HCT116 (cell line): ENCODE measurements around the gene ZNHIT2. TPM values are rescaled to one million over a fixed set of nuclear protein-coding genes. Genes with fewer than 3 reads are reported as not detected.

Experiments used
- ATAC-seq: fragments of 200-7000 bp; cut with Tn5 transposase; 2 replicates; pipeline ENCODE4 v1.9.1; 2020; ENCODE audit warnings: mild to moderate bottlenecking, moderate library complexity
- BruUV-seq: library from RNA; stranded (reverse); fragments of 400-500 nt; replicated peaks from 2 replicates; lab custom pipeline; 2021; lab: Mats Ljungman, UMichigan
- CTCF ChIA-PET: fragments of 300-600 bp; sonication (Branson Sonifier 250); formaldehyde crosslinking; loops from one replicate; lab custom pipeline; 2021; ENCODE audit warnings: antibody characterized with exemption; lab: Charles Lee
- POLR2A ChIA-PET: fragments of 300-600, 350-600 bp; sonication (Branson Sonifier 250); formaldehyde crosslinking; loops from one replicate; lab custom pipeline; 2021; ENCODE audit warnings: antibody characterized with exemption; lab: Charles Lee
- RAD21 ChIA-PET, 2 experiments: fragments of 300-600 bp; sonication (Branson Sonifier 250); formaldehyde crosslinking; loops; one replicate each; lab custom pipeline; 2023; ENCODE audit warnings: low total read pairs in 2 of 2; ENCODE audit not compliant: uncharacterized antibody in 2 of 2, unreplicated experiment in 2 of 2, low non-redundant PET in 1 of 2; lab: Charles Lee
- DNase-seq: peaks from one replicate; pipeline ENCODE4 v3.0.0-alpha.2; 2010; ENCODE audit warnings: low read depth, low spot score
- H2AFZ ChIP-seq: fragments of 200-600 bp; shearing (Covaris generic), sonication (generic); 2 replicates; pipeline ENCODE4 v1.6.1; 2017; ENCODE audit warnings: low read depth, mixed run types, mixed read lengths, antibody characterized with exemption, low read length; ENCODE audit not compliant: poor library complexity, severe bottlenecking
- H3K27ac ChIP-seq: 2 replicates; pipeline ENCODE4 v1.5.1; 2012; ENCODE audit warnings: low read depth, low read length
- H3K27me3 ChIP-seq: fragments of 200-600 bp; sonication (generic); 2 replicates; pipeline ENCODE4 v1.6.1; 2016; ENCODE audit warnings: mixed run types, low read length, mixed read lengths; ENCODE audit not compliant: insufficient read depth
- H3K36me3 ChIP-seq, 2 experiments: fragments of 200-500 bp in 1 of 2; fragments of 200-600 bp in 1 of 2; sonication (Bioruptor generic) in 1 of 2; sonication (generic) in 1 of 2; 2 replicates each; pipeline versions ENCODE4 v1.5.1 to v1.6.1; 2014 to 2016; ENCODE audit warnings: low read length in 2 of 2, inconsistent platforms in 1 of 2, mixed read lengths in 1 of 2, mixed run types in 1 of 2; ENCODE audit not compliant: insufficient read depth in 2 of 2, control insufficient read depth in 1 of 2
- H3K4me1 ChIP-seq, 2 experiments: fragments of 200-600 bp in 1 of 2; sonication (generic) in 1 of 2; 2 replicates each; pipeline versions ENCODE4 v1.5.1 to v1.6.1; 2012 to 2017; ENCODE audit warnings: low read length in 2 of 2, inconsistent platforms in 1 of 2, mild to moderate bottlenecking in 1 of 2, mixed read lengths in 1 of 2, mixed run types in 1 of 2, moderate library complexity in 1 of 2; ENCODE audit not compliant: insufficient read depth in 2 of 2, control insufficient read depth in 1 of 2
- H3K4me2 ChIP-seq: fragments of 200-600 bp; sonication (generic); 2 replicates; pipeline ENCODE4 v1.6.1; 2017; ENCODE audit warnings: mixed run types, low read length, mixed read lengths
- H3K4me3 ChIP-seq, 2 experiments: fragments of 200-600 bp in 1 of 2; sonication (generic) in 1 of 2; replicated peaks in 1 of 2; 2 replicates each; pipeline ENCODE4 v1.5.1; 2011 to 2016; ENCODE audit warnings: low read length in 2 of 2, control low read depth in 1 of 2, low read depth in 1 of 2, mild to moderate bottlenecking in 1 of 2, mixed read lengths in 1 of 2, mixed run types in 1 of 2
- H3K79me2 ChIP-seq: fragments of 200-600 bp; sonication (generic); 2 replicates; pipeline ENCODE4 v1.6.1; 2017; ENCODE audit warnings: mild to moderate bottlenecking, mixed run types, low read length, moderate library complexity, mixed read lengths; ENCODE audit not compliant: insufficient read depth
- H3K9ac ChIP-seq: fragments of 200-600 bp; sonication (generic); 2 replicates; pipeline ENCODE4 v1.6.1; 2016; ENCODE audit warnings: low read length, mixed read lengths
- H3K9me2 ChIP-seq: fragments of 200-600 bp; sonication (generic), shearing (Covaris generic); 2 replicates; pipeline ENCODE4 v1.6.1; 2017; ENCODE audit warnings: mixed run types, mild to moderate bottlenecking, moderate library complexity; ENCODE audit not compliant: insufficient read depth
- H3K9me3 ChIP-seq, 2 experiments: fragments of 200-500 bp in 1 of 2; fragments of 200-600 bp in 1 of 2; sonication (Bioruptor generic) in 1 of 2; sonication (generic) in 1 of 2; 2 replicates each; pipeline ENCODE4 v1.6.1; 2014 to 2017; ENCODE audit warnings: low read length in 2 of 2, mixed read lengths in 2 of 2, inconsistent platforms in 1 of 2, low read depth in 1 of 2, mild to moderate bottlenecking in 1 of 2, mixed run types in 1 of 2, moderate library complexity in 1 of 2; ENCODE audit not compliant: control insufficient read depth in 1 of 2, insufficient read depth in 1 of 2
- H4K20me1 ChIP-seq: fragments of 200-600 bp; sonication (generic), shearing (Covaris generic); 2 replicates; pipeline ENCODE4 v1.6.1; 2017; ENCODE audit warnings: mixed run types, mild to moderate bottlenecking, moderate library complexity; ENCODE audit not compliant: insufficient read depth
- CBX3 ChIP-seq: IDR thresholded peaks from 2 replicates; pipeline ENCODE4 v1.6.1; 2012; ENCODE audit warnings: low read depth
- CEBPB ChIP-seq: IDR thresholded peaks from 2 replicates; pipeline ENCODE4 v1.6.1; 2012; ENCODE audit warnings: low read depth
- EGR1 ChIP-seq: IDR thresholded peaks from 2 replicates; pipeline ENCODE4 v1.6.1; 2012; ENCODE audit warnings: low read depth
- ELF1 ChIP-seq: IDR thresholded peaks from 2 replicates; pipeline ENCODE4 v1.6.1; 2012; ENCODE audit warnings: low read depth, borderline replicate concordance
- EZH2 ChIP-seq: fragments of 200-600 bp; sonication (generic); IDR thresholded peaks from 2 replicates; pipeline ENCODE4 v1.6.1; 2017; ENCODE audit warnings: antibody characterized with exemption, mixed run types
- EZH2phosphoT487 ChIP-seq: fragments of 200-600 bp; IDR thresholded peaks from 2 replicates; pipeline ENCODE4 v1.6.1; 2018; ENCODE audit warnings: antibody characterized with exemption, borderline replicate concordance
- FOSL1 ChIP-seq: IDR thresholded peaks from 2 replicates; pipeline ENCODE4 v1.6.1; 2012; ENCODE audit warnings: low read depth
- JUND ChIP-seq: IDR thresholded peaks from 2 replicates; pipeline ENCODE4 v1.6.1; 2012
- POLR2A ChIP-seq: IDR thresholded peaks from 2 replicates; pipeline ENCODE4 v1.7.0; 2011; ENCODE audit warnings: borderline replicate concordance; ENCODE audit not compliant: insufficient read depth, insufficient read length; ENCODE audit errors: extremely low read depth
- POLR2AphosphoS5 ChIP-seq: IDR thresholded peaks from 2 replicates; pipeline ENCODE4 v1.6.1; 2011; ENCODE audit warnings: mild to moderate bottlenecking, low read depth, low read length, moderate library complexity
- RAD21 ChIP-seq: IDR thresholded peaks from 2 replicates; pipeline ENCODE4 v1.6.1; 2012; ENCODE audit warnings: low read depth, mild to moderate bottlenecking
- SIN3A ChIP-seq: IDR thresholded peaks from 2 replicates; pipeline ENCODE4 v1.6.1; 2012; ENCODE audit warnings: low read depth
- SP1 ChIP-seq: IDR thresholded peaks from 2 replicates; pipeline ENCODE4 v1.6.1; 2012; ENCODE audit warnings: low read depth
- SRF ChIP-seq: IDR thresholded peaks from 2 replicates; pipeline ENCODE4 v1.6.1; 2012; ENCODE audit warnings: low read depth
- TCF7L2 ChIP-seq: IDR thresholded peaks from 2 replicates; pipeline ENCODE4 v1.7.0; 2011; ENCODE audit warnings: borderline replicate concordance, inconsistent platforms; ENCODE audit not compliant: insufficient read depth, insufficient read length; ENCODE audit errors: extremely low read depth
- YY1 ChIP-seq: IDR thresholded peaks from 2 replicates; pipeline ENCODE4 v1.6.1; 2011; ENCODE audit warnings: low read length, low read depth, moderate library complexity, mild to moderate bottlenecking; ENCODE audit not compliant: insufficient replicate concordance; ENCODE audit errors: extremely low read depth
- ZFX ChIP-seq: fragments of 450-650 bp; IDR thresholded peaks from 2 replicates; pipeline ENCODE4 v1.6.1; 2017
- ZNF274 ChIP-seq: fragments of 200-500 bp; sonication (Bioruptor generic); IDR thresholded peaks from 2 replicates; pipeline ENCODE4 v1.6.1; 2014; ENCODE audit warnings: mild to moderate bottlenecking, low read depth, low read length, inconsistent platforms
- intact Hi-C: fragments of 100-400 bp; cut with micrococcal nuclease; formaldehyde crosslinking; loops from 2 replicates; pipeline ENCODE4 v1.10.0; 2022
- total RNA-seq: library from RNA; stranded (reverse); gene quantifications from one replicate; pipeline ENCODE4 v1.2.1, GENCODE V29; 2021; ENCODE audit not compliant: unreplicated experiment
- TF ChIP-seq, protein P1 (sequence below), 3 experiments: fragments of 200-600 bp in 1 of 3; sonication (generic) in 1 of 3; IDR thresholded peaks in 2 of 3; conservative IDR thresholded peaks in 1 of 3; 2 replicates each; pipeline ENCODE4 v1.5.1; 2012 to 2017; ENCODE audit warnings: low read depth in 2 of 3, low read length in 2 of 3, antibody characterized with exemption in 1 of 3, borderline replicate concordance in 1 of 3, control low read depth in 1 of 3, mild to moderate bottlenecking in 1 of 3, mixed read lengths in 1 of 3, mixed run types in 1 of 3, moderate library complexity in 1 of 3; ENCODE audit not compliant: insufficient read depth in 1 of 3
- TF ChIP-seq, protein P2 (sequence below): IDR thresholded peaks from 2 replicates; pipeline ENCODE4 v1.6.1; 2012
- TF ChIP-seq, protein P3 (sequence below): IDR thresholded peaks from 2 replicates; pipeline ENCODE4 v1.6.1; 2012
- TF ChIP-seq, protein P4 (sequence below): IDR thresholded peaks from 2 replicates; pipeline ENCODE4 v1.6.1; 2011; ENCODE audit warnings: mild to moderate bottlenecking, low read length, moderate library complexity; ENCODE audit not compliant: insufficient replicate concordance; ENCODE audit errors: extremely low read depth

Gene ZNHIT2
- total RNA-seq, 1 experiment from 2014 or later = 18.8 TPM

DNA sequence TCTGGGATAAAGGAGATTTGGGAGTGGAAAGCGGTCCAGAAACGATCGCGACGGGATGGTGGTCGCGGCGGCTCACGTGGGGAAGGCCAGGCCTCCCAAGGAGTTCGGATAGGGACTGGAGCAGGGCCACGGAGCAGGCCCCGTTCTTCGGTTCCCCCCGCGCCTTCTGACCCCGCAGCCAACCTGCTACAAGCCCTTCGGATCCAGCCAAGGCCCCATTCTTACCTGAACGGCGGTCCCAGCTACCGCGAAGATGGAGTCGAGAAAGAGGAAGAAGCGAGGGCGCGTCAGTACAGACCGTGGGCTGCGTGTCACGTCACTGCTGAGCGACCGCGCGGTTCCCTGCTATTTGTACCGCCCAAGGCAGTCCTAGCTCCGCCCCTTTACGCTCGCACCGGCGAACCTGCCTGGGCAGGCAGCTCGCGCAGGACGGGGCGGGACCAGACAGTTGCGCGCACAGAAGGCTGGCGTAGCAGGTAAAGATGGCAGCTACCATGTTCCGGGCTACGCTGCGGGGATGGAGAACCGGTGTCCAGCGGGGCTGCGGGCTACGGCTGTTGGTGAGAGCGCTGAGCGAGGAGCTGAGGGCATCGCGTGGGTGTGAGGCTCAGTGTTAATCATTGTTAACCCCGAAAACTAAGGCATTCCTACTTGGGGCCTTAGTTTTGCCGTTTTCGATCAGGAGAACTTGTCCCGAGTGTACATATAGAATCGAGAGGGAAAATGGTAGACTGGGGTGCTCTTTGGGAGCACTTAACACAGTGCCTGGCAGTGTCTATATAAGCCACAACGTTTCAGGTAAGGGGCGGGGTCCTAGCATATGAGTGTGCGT lies 4.6 kb upstream of the ZNHIT2 start, which contains the start of the genes FAU and MRPL49:
FAU (minus strand) TSS at position 270 of the 832 bp plus-strand sequence. CDS start 321 bp downstream, outside the sequence.
MRPL49 (plus strand) TSS at position 457 of the 832 bp plus-strand sequence; CDS start at position 483, 26 bp downstream.
- DNase-seq (peak; percentile 93), ATAC-seq (peak; percentile 81)
- intact Hi-C loops = loop anchor here (1.0 kb wide), 1 partner anchor 11 kb away; no protein-coding TSS in a partner anchor
- peaks cover 66% of the 10 kb centered on the region for H3K79me2 ChIP-seq
- H3K27ac ChIP-seq = peak within 1 kb of the TSS; percentile 94
- TSS peak; percentile 78 for BruUV-seq
- ChIA-PET CTCF (interaction anchor here (0.8 to 2.0 kb wide), 9 partner anchors 9 to 278 kb away, joined by 3 to 6 read pairs (median 4); partner anchors contain the start of genes CAPN1, CDC42BPG and TM7SF2), RAD21 (interaction anchor here (0.6 to 1.1 kb wide), 7 partner anchors 11 to 318 kb away, joined by 3 to 5 read pairs (median 5); partner anchors contain the start of genes CAPN1 (in 1 of the 2) and TM7SF2 (in 1 of the 2)), POLR2A (interaction anchor here (0.7 to 2.9 kb wide), 14 partner anchors 9 to 494 kb away, joined by 3 to 52 read pairs (median 4); partner anchors contain the start of genes CAPN1, SNX15, SPDYC and SYVN1)
- H3K4me3 ChIP-seq = peak within 1 kb of the TSS; percentile 72 to 91
- peak within 1 kb of the TSS; percentile 91 for H3K4me2 ChIP-seq
- peaks cover 25 to 61% of the 10 kb centered on the region in 2 experiments for H3K36me3 ChIP-seq
- no peaks in the 10 kb centered on the region for H3K27me3 ChIP-seq
- peaks cover 9 to 20% of the 10 kb centered on the region in 2 experiments; a peak in 3 of 4 replicates for H3K4me1 ChIP-seq
- H3K9me3 ChIP-seq = no peaks in the 10 kb centered on the region
- H3K9ac ChIP-seq = peak within 1 kb of the TSS; percentile 93
- no peaks in the 10 kb centered on the region; the same call in 1 of the 2 replicates for H4K20me1 ChIP-seq
- no peaks in the 10 kb centered on the region for H3K9me2 ChIP-seq
- H2AFZ ChIP-seq = no peak within 1 kb of the TSS
- TF ChIP-seq TCF7L2 (peak; percentile 46), CBX3 (no peak), ZFX (peak; percentile 84), ZNF274 (no peak), EZH2 (no peak), EZH2phosphoT487 (no peak), SIN3A (no peak), JUND (no peak), POLR2A (peak; percentile 77), CEBPB (no peak), SP1 (no peak), POLR2AphosphoS5 (peak; percentile 96), SRF (no peak), ELF1 (no peak), RAD21 (no peak), YY1 (peak; percentile 94), FOSL1 (no peak), EGR1 (no peak)
- TF ChIP-seq, protein P1, sequence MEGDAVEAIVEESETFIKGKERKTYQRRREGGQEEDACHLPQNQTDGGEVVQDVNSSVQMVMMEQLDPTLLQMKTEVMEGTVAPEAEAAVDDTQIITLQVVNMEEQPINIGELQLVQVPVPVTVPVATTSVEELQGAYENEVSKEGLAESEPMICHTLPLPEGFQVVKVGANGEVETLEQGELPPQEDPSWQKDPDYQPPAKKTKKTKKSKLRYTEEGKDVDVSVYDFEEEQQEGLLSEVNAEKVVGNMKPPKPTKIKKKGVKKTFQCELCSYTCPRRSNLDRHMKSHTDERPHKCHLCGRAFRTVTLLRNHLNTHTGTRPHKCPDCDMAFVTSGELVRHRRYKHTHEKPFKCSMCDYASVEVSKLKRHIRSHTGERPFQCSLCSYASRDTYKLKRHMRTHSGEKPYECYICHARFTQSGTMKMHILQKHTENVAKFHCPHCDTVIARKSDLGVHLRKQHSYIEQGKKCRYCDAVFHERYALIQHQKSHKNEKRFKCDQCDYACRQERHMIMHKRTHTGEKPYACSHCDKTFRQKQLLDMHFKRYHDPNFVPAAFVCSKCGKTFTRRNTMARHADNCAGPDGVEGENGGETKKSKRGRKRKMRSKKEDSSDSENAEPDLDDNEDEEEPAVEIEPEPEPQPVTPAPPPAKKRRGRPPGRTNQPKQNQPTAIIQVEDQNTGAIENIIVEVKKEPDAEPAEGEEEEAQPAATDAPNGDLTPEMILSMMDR (IDR thresholded peaks at IDR 0.05 in 2 of 3, conservative IDR thresholded peaks at IDR 0.05 in 1 of 3; ENCODE audit: borderline replicate concordance in 1 of 3, insufficient read depth in 1 of 3, low read depth in 2 of 3, low read length in 2 of 3) = no peak
- TF ChIP-seq, protein P2, sequence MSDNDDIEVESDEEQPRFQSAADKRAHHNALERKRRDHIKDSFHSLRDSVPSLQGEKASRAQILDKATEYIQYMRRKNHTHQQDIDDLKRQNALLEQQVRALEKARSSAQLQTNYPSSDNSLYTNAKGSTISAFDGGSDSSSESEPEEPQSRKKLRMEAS = no peak
- TF ChIP-seq, protein P3, sequence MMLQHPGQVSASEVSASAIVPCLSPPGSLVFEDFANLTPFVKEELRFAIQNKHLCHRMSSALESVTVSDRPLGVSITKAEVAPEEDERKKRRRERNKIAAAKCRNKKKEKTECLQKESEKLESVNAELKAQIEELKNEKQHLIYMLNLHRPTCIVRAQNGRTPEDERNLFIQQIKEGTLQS = no peak
- TF ChIP-seq, protein P4, sequence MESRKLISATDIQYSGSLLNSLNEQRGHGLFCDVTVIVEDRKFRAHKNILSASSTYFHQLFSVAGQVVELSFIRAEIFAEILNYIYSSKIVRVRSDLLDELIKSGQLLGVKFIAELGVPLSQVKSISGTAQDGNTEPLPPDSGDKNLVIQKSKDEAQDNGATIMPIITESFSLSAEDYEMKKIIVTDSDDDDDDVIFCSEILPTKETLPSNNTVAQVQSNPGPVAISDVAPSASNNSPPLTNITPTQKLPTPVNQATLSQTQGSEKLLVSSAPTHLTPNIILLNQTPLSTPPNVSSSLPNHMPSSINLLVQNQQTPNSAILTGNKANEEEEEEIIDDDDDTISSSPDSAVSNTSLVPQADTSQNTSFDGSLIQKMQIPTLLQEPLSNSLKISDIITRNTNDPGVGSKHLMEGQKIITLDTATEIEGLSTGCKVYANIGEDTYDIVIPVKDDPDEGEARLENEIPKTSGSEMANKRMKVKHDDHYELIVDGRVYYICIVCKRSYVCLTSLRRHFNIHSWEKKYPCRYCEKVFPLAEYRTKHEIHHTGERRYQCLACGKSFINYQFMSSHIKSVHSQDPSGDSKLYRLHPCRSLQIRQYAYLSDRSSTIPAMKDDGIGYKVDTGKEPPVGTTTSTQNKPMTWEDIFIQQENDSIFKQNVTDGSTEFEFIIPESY = peak; percentile 6
